Breast epithelium (tissue), 4 donors: Measurements from ENCODE around the gene DPH6. TPM values are rescaled to one million over a fixed set of nuclear protein-coding genes. Genes with fewer than 3 reads are reported as not detected.

Experiments used
- DNase-seq, 2 donors: peaks; one replicate each; pipeline ENCODE4 v3.0.0-alpha.2; 2019; ENCODE audit warnings: low spot score in 2 of 2
- H3K27ac ChIP-seq, 2 donors: fragments of 200-600 bp; sonication (generic) in 1 of 2; one replicate each; pipeline ENCODE4 v1.5.1; 2016 to 2019; ENCODE audit warnings: mild to moderate bottlenecking in 1 of 2
- H3K27me3 ChIP-seq, 2 donors: fragments of 200-600 bp; sonication (generic) in 1 of 2; one replicate each; pipeline versions ENCODE4 v1.5.1 to v1.6.0; 2017 to 2019; ENCODE audit warnings: control low read depth in 1 of 2, mild to moderate bottlenecking in 1 of 2
- H3K36me3 ChIP-seq: fragments of 200-600 bp; one replicate; pipeline ENCODE4 v1.5.1; 2019
- H3K4me1 ChIP-seq, 2 donors: fragments of 200-600 bp; sonication (generic); one replicate each; pipeline ENCODE4 v1.5.1; 2016 to 2019; ENCODE audit warnings: control low read depth in 1 of 2
- H3K4me3 ChIP-seq, 3 donors: fragments of 200-600 bp; sonication (generic); 1 replicate in 2 of 3; 2 replicates in 1 of 3; pipeline ENCODE4 v1.5.1; 2016 to 2019; ENCODE audit warnings: mild to moderate bottlenecking in 3 of 3, moderate library complexity in 2 of 3
- H3K9me3 ChIP-seq, 2 donors: fragments of 200-600 bp; sonication (generic) in 1 of 2; one replicate each; pipeline ENCODE4 v1.5.1; 2016 to 2019; ENCODE audit warnings: control low read depth in 1 of 2
- CTCF ChIP-seq, 3 donors: fragments of 450-650 bp; IDR thresholded peaks; one replicate each; pipeline ENCODE4 v1.5.1; 2016 to 2017; ENCODE audit warnings: antibody characterized with exemption in 3 of 3, mild to moderate bottlenecking in 3 of 3, moderate library complexity in 3 of 3
- POLR2A ChIP-seq: fragments of 450-650 bp; IDR thresholded peaks from one replicate; pipeline ENCODE4 v1.6.1; 2016; ENCODE audit warnings: antibody characterized with exemption, mild to moderate bottlenecking, moderate library complexity
- POLR2AphosphoS5 ChIP-seq, 3 donors: sonication (generic); formaldehyde crosslinking; IDR thresholded peaks; one replicate each; pipeline ENCODE4 v1.6.1; 2017; ENCODE audit warnings: antibody characterized with exemption in 3 of 3
- intact Hi-C: fragments of 100-400 bp; cut with DNase I; formaldehyde crosslinking; loops from one replicate; pipeline ENCODE4 v1.15.1; 2023; ENCODE audit warnings: low total_unique reads
- total RNA-seq, 3 donors: library from RNA; depleted of rRNA; stranded (reverse); fragments of >200 nt; gene quantifications; one replicate each; pipeline ENCODE4 v1.1.0, GENCODE V29; 2016

The DPH6 gene
- total RNA-seq, 3 donors from 2014 or later = 18.0 to 25.2 (median 20.8) TPM

- DNase-seq = no peak
- Histone ChIP-seq H3K36me3 (no peaks in the 10 kb centered on the region), H3K4me1 (peaks cover 0 to 5% of the 10 kb centered on the region in 2 donors), H3K27me3 (no peaks in the 10 kb centered on the region), H3K27ac (no peak overlapping the region), H3K4me3 (no peak overlapping the region), H3K9me3 (no peaks in the 10 kb centered on the region)
- TF ChIP-seq CTCF (IDR thresholded peaks at IDR 0.05) (no peak), POLR2A (no peak), POLR2AphosphoS5 (IDR thresholded peaks at IDR 0.05) (no peak)
- intact Hi-C loops = no loop called here
Observed at GRCh38 chr15:35549567-35549966, 3.6 kb upstream of the DPH6 start.

GRCh38 chr15:35548435-35548834, 2.5 kb upstream of the DPH6 start:
- Histone ChIP-seq H3K27ac (no peak overlapping the region), H3K9me3 (no peaks in the 10 kb centered on the region), H3K27me3 (no peaks in the 10 kb centered on the region), H3K36me3 (no peaks in the 10 kb centered on the region), H3K4me3 (no peak overlapping the region), H3K4me1 (peaks cover 0 to 6% of the 10 kb centered on the region in 2 donors)
- TF ChIP-seq POLR2AphosphoS5 (IDR thresholded peaks at IDR 0.05) (no peak), CTCF (IDR thresholded peaks at IDR 0.05) (no peak), POLR2A (no peak)
- intact Hi-C loops = no loop called here
- DNase-seq = no peak

- Histone ChIP-seq H3K4me3 (no peak overlapping the region), H3K27ac (no peak overlapping the region), H3K4me1 (peaks cover 0 to 6% of the 10 kb centered on the region in 2 donors), H3K9me3 (no peaks in the 10 kb centered on the region), H3K36me3 (no peaks in the 10 kb centered on the region), H3K27me3 (no peaks in the 10 kb centered on the region)
- TF ChIP-seq CTCF (IDR thresholded peaks at IDR 0.05) = no peak
- TF ChIP-seq POLR2AphosphoS5 (IDR thresholded peaks at IDR 0.05) = no peak
- TF ChIP-seq POLR2A = no peak
- intact Hi-C loops = no loop called here
- DNase-seq = no peak
Observed at GRCh38 chr15:35547775-35548364, 1.9 kb upstream of the DPH6 start.

- Histone ChIP-seq H3K27ac (peak overlapping the region; percentile 99), H3K36me3 (no peaks in the 10 kb centered on the region), H3K27me3 (no peaks in the 10 kb centered on the region), H3K4me1 (peaks cover 0 to 6% of the 10 kb centered on the region in 2 donors), H3K9me3 (no peaks in the 10 kb centered on the region), H3K4me3 (peak overlapping the region; percentile 67 to 80 (median 79))
- DNase-seq = no peak
- intact Hi-C loops = no loop called here
- no peak for TF ChIP-seq POLR2AphosphoS5 (IDR thresholded peaks at IDR 0.05)
- TF ChIP-seq POLR2A = no peak
- no peak for TF ChIP-seq CTCF (IDR thresholded peaks at IDR 0.05)
Observed at GRCh38 chr15:35546511-35547381, 781 bp upstream of the DPH6 start.

GRCh38 chr15:35545316-35545823, 595 bp downstream of the DPH6 start:
- H3K4me1 ChIP-seq = peaks cover 0 to 6% of the 10 kb centered on the region in 2 donors
- H3K9me3 ChIP-seq = no peaks in the 10 kb centered on the region
- no peak for TF ChIP-seq POLR2AphosphoS5 (IDR thresholded peaks at IDR 0.05)
- no peak for TF ChIP-seq CTCF (IDR thresholded peaks at IDR 0.05)
- no peak for TF ChIP-seq POLR2A
- H3K27me3 ChIP-seq = no peaks in the 10 kb centered on the region
- peak overlapping the region; percentile 99 for H3K27ac ChIP-seq
- H3K36me3 ChIP-seq = no peaks in the 10 kb centered on the region
- H3K4me3 ChIP-seq = peak overlapping the region; percentile 67 to 80 (median 79)
- DNase-seq = no peak
- intact Hi-C loops = no loop called here
